Body of pancreas (tissue), 4 donors: ENCODE data around the gene DNM3. TPM values are rescaled to one million over a fixed set of nuclear protein-coding genes. Genes with fewer than 3 reads are reported as not detected.

Experiments used
- ATAC-seq: fragments of 150-250 bp; one replicate; pipeline ENCODE4 v1.9.1; 2016
- DNase-seq, 4 donors: peaks; one replicate each; pipeline ENCODE4 v3.0.0-alpha.2; 2019
- H3K27ac ChIP-seq, 4 donors: fragments of 200-600 bp; sonication (generic); 1 replicate in 3 of 4; 2 replicates in 1 of 4; pipeline versions ENCODE4 v1.5.1 to v1.6.1; 2016 to 2019; ENCODE audit warnings: mild to moderate bottlenecking in 1 of 4, mixed read lengths in 1 of 4, moderate library complexity in 1 of 4
- H3K27me3 ChIP-seq, 2 donors: fragments of 200-600 bp; sonication (generic); one replicate each; pipeline ENCODE4 v1.6.0; 2016; ENCODE audit warnings: mild to moderate bottlenecking in 1 of 2
- H3K36me3 ChIP-seq, 2 donors: fragments of 200-600 bp; sonication (generic); replicated peaks in 1 of 2; 2 replicates each; pipeline ENCODE4 v1.5.1; 2016; ENCODE audit warnings: low read depth in 2 of 2; ENCODE audit not compliant: insufficient read depth in 1 of 2
- H3K4me1 ChIP-seq: fragments of 200-600 bp; sonication (generic); one replicate; pipeline ENCODE4 v1.6.0; 2016
- H3K4me3 ChIP-seq, 2 donors: fragments of 200-600 bp; sonication (generic); 1 replicate in 1 of 2; 2 replicates in 1 of 2; pipeline ENCODE4 v1.5.1; 2016 to 2019
- H3K9me3 ChIP-seq, 3 donors: fragments of 200-600 bp; sonication (generic); 1 replicate in 2 of 3; 2 replicates in 1 of 3; pipeline ENCODE4 v1.5.1; 2016
- POLR2A ChIP-seq, 3 donors: fragments of 450-650 bp; IDR thresholded peaks; one replicate each; pipeline ENCODE4 v1.6.1; 2016; ENCODE audit warnings: antibody characterized with exemption in 3 of 3, mild to moderate bottlenecking in 2 of 3
- WGBS, 2 donors: methylation state at CpG; one replicate each; pipeline ENCODE4 v1.1.5; 2017; 5-methylcytosine and 5-hydroxymethylcytosine counted together
- intact Hi-C: fragments of 100-400 bp; cut with DNase I; formaldehyde crosslinking; loops from one replicate; pipeline ENCODE4 v1.15.1; 2023
- total RNA-seq, 2 donors: library from RNA; depleted of rRNA; stranded (reverse); fragments of >200 nt; gene quantifications; one replicate each; pipeline ENCODE4 v1.1.0, GENCODE V29; 2016
- TF ChIP-seq, protein P1 (sequence below), 7 experiments: fragments of 450-650 bp in 4 of 7; fragments of 200-600 bp in 3 of 7; sonication (generic) in 3 of 7; IDR thresholded peaks; one replicate each; pipeline ENCODE4 v1.5.1; 2016 to 2019; ENCODE audit warnings: antibody characterized with exemption in 7 of 7

The DNM3 gene
- total RNA-seq, 2 donors from 2014 or later: 2.9 to 4.0 TPM

GRCh38 chr1:171879556-171879955 lies 38.3 kb downstream of the DNM3 start:
- Histone ChIP-seq H3K4me1 (no peaks in the 10 kb centered on the region), H3K27ac (no peak overlapping the region), H3K4me3 (no peak overlapping the region), H3K36me3 (no peaks in the 10 kb centered on the region), H3K27me3 (peaks cover 0 to 4% of the 10 kb centered on the region in 2 donors), H3K9me3 (no peaks in the 10 kb centered on the region)
- DNase-seq: no peak
- no peak for ATAC-seq
- 91 to 93% methylated on average over 4 of the region's 4 CpGs for WGBS, 2 donors
- intact Hi-C loops: no loop called here
- no peak for TF ChIP-seq POLR2A (IDR thresholded peaks at IDR 0.05)
- TF ChIP-seq, protein P1, sequence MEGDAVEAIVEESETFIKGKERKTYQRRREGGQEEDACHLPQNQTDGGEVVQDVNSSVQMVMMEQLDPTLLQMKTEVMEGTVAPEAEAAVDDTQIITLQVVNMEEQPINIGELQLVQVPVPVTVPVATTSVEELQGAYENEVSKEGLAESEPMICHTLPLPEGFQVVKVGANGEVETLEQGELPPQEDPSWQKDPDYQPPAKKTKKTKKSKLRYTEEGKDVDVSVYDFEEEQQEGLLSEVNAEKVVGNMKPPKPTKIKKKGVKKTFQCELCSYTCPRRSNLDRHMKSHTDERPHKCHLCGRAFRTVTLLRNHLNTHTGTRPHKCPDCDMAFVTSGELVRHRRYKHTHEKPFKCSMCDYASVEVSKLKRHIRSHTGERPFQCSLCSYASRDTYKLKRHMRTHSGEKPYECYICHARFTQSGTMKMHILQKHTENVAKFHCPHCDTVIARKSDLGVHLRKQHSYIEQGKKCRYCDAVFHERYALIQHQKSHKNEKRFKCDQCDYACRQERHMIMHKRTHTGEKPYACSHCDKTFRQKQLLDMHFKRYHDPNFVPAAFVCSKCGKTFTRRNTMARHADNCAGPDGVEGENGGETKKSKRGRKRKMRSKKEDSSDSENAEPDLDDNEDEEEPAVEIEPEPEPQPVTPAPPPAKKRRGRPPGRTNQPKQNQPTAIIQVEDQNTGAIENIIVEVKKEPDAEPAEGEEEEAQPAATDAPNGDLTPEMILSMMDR (IDR thresholded peaks at IDR 0.05): no peak

DNA sequence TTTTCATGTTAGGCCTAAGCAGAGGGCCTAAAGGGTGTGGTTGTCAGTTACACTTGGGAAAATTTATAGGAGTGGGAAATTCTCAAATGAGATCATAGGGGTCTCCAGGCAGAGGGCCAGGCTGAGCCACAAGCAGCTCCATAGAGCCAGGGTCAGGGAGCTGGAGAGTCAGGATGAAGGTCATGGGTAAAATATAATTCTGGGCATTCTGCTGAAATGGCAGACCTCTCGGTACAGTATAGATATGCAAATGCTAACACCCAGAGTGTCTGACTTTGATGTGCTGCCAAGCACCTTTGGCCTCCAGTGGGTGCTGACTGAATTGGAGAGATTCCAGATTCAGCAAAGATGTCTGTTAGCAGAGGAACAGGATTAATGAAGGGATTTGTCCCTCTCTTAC lies 40.1 kb downstream of the DNM3 start:
- no peak for TF ChIP-seq POLR2A (IDR thresholded peaks at IDR 0.05)
- TF ChIP-seq, protein P1 (IDR thresholded peaks at IDR 0.05): no peak
- DNase-seq (peak in 2 of 4 donors; percentile 5 to 17), ATAC-seq (no peak)
- WGBS, 2 donors: 29 to 47% methylated on average over 1 of the region's 1 CpG
- peaks cover 0 to 4% of the 10 kb centered on the region in 2 donors for H3K27me3 ChIP-seq
- no peaks in the 10 kb centered on the region for H3K36me3 ChIP-seq
- no peak overlapping the region for H3K27ac ChIP-seq
- no peaks in the 10 kb centered on the region for H3K9me3 ChIP-seq
- intact Hi-C loops: no loop called here
- no peak overlapping the region for H3K4me3 ChIP-seq
- no peaks in the 10 kb centered on the region for H3K4me1 ChIP-seq

GRCh38 chr1:171883849-171884248 lies 42.6 kb downstream of the DNM3 start:
- H3K4me1 ChIP-seq: no peaks in the 10 kb centered on the region

DNA sequence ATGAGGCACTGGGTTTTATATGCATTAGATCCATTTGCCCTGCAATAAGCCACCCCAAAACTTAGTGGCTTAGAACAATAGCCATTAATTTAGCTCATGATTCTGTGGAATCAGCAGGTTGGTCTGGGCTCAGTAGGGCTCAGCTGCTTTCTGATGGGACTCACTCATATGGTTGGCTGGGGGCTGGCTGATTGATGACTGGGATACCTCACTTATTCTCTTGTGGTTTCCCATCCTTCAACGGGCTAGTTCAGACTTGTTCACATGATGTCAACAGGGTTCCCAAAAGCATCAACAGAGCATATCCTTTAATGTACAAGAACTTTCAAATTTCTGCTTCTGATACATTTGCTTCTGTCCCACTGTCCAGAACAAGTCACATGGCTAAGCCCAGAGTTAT lies 43.2 kb downstream of the DNM3 start:
- WGBS, 2 donors: 73 to 86% methylated on average over 1 of the region's 1 CpG
- intact Hi-C loops: no loop called here
- Histone ChIP-seq H3K36me3 (no peaks in the 10 kb centered on the region), H3K9me3 (no peaks in the 10 kb centered on the region), H3K4me3 (no peak overlapping the region), H3K27ac (no peak overlapping the region), H3K27me3 (peaks cover 0 to 6% of the 10 kb centered on the region in 2 donors), H3K4me1 (no peaks in the 10 kb centered on the region)
- no peak for TF ChIP-seq POLR2A (IDR thresholded peaks at IDR 0.05)
- TF ChIP-seq, protein P1 (IDR thresholded peaks at IDR 0.05): no peak
- ATAC-seq (no peak), DNase-seq (no peak)

More at GRCh38 chr1:171883849-171884248, 42.6 kb downstream of the DNM3 start:
- intact Hi-C loops: no loop called here
- peaks cover 0 to 4% of the 10 kb centered on the region in 2 donors for H3K27me3 ChIP-seq
- TF ChIP-seq, protein P1 (IDR thresholded peaks at IDR 0.05): no peak
- no peak for TF ChIP-seq POLR2A (IDR thresholded peaks at IDR 0.05)
- no peak for DNase-seq
- no peaks in the 10 kb centered on the region for H3K36me3 ChIP-seq
- no peak overlapping the region for H3K4me3 ChIP-seq
- H3K27ac ChIP-seq: no peak overlapping the region
- no peaks in the 10 kb centered on the region for H3K9me3 ChIP-seq
- ATAC-seq: no peak
- 66 to 76% methylated on average over 4 of the region's 4 CpGs for WGBS, 2 donors

DNA sequence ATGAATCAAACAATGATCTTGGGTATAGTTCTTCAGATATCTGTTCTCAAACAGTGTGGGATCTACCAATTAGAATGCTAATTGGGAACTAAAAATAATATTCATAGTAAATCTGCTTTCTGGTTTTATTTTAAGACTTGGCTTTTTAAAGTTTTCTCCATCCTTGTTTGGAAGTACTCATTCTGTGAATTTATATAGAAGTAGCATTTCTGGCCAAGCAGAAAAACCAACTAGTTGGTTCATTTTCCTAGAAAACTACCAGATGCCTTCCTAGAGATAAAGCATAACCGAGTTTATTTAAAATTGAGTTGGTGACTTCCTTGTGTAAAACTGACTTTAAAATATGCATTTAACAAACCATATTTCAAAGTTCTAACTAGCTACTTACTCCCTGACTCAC lies 48.8 kb downstream of the DNM3 start:
- H3K27me3 ChIP-seq: peaks cover 0 to 3% of the 10 kb centered on the region in 2 donors
- ATAC-seq: no peak
- 52 to 64% methylated on average over 1 of the region's 1 CpG for WGBS, 2 donors
- no peak for DNase-seq
- no peaks in the 10 kb centered on the region for H3K36me3 ChIP-seq
- H3K9me3 ChIP-seq: no peaks in the 10 kb centered on the region
- no peaks in the 10 kb centered on the region for H3K4me1 ChIP-seq
- no peak for TF ChIP-seq POLR2A (IDR thresholded peaks at IDR 0.05)
- TF ChIP-seq, protein P1 (IDR thresholded peaks at IDR 0.05): no peak
- H3K27ac ChIP-seq: no peak overlapping the region
- H3K4me3 ChIP-seq: no peak overlapping the region
- intact Hi-C loops: no loop called here
